ENCODE data around the gene SPG7. TPM values are rescaled to one million over a fixed set of nuclear protein-coding genes. Genes with fewer than 3 reads are reported as not detected.

SPG7 gene
- polyA plus RNA-seq, 1 donor from 2014 or later = 47.0 TPM

DNA sequence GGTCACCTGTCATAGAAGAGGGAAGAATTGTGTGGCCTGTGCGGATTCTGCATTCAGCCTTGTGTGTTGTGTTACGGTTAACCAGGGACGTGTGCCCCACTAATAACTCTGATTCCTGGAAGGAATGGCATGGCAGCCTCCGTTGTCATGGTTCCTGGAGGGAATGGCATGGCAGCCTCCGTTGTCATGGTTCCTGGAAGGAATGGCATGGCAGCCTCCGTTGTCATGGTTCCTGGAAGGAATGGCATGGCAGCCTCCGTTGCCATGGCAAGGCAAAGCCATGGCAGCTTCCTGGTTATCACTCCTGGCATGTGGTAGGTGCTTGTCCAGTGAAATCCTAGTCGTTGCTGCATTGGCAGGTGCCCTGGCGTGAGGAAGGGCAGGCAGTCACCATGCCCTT is 8.9 kb downstream of the SPG7 start:
- Mint-ChIP-seq H3K9me3 (no peaks in the 10 kb centered on the region), H3K4me1 (peaks cover 0 to 5% (median 0%) of the 10 kb centered on the region in 3 donors), H3K27me3 (no peaks in the 10 kb centered on the region), H3K36me3 (peaks cover 12% of the 10 kb centered on the region), H3K27ac (no peak overlapping the region), H3K4me3 (no peak overlapping the region)

DNA sequence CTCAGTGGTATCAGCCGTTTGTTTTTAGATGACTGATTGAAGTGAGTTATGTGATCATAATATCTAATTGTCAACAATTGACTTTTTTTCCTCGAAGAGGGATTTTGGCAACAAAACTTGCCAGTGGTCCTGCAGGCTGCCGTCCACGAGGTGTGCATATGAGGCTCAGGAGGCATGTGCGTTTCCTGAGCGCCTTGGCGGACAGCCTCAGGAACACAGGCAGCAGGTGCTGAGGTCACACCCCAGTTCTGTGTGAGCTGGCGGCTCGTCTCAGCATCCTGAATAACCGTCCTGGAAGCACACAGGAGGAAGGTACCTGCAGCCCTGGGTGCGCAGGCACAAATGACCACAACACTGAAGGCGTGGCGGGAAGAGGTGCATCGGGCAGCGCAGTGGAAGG is 11.7 kb downstream of the SPG7 start:
- Mint-ChIP-seq H3K27me3 (no peaks in the 10 kb centered on the region), H3K27ac (no peak overlapping the region), H3K4me1 (peaks cover 0 to 3% (median 1%) of the 10 kb centered on the region in 3 donors), H3K36me3 (peaks cover 11% of the 10 kb centered on the region), H3K9me3 (no peaks in the 10 kb centered on the region), H3K4me3 (no peak overlapping the region)

DNA sequence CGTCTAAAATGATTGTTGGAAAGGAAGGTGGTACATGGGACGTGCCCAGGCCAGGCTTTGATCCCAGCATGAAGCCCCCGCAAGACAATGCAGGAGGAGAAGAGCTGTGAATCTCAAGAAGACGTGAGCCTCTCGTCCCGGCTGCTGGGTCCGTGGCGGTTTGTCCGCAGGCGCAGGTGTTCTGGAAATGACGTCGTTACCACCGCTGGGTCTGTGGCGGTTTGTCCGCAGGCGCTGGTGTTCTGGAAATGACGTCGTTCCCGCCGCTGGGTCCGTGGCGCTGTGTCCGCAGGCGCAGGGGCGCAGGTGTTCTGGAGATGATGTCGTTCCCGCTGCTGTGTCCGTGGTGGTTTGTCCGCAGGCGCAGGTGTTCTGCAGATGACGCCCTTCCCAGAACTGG is 14.1 kb downstream of the SPG7 start:
- no peaks in the 10 kb centered on the region for H3K27me3 Mint-ChIP-seq
- H3K4me1 Mint-ChIP-seq = peaks cover 0 to 9% (median 6%) of the 10 kb centered on the region in 3 donors
- peaks cover 12% of the 10 kb centered on the region for H3K36me3 Mint-ChIP-seq
- H3K9me3 Mint-ChIP-seq = no peaks in the 10 kb centered on the region
- no peak overlapping the region for H3K4me3 Mint-ChIP-seq
- H3K27ac Mint-ChIP-seq = no peak overlapping the region

DNA sequence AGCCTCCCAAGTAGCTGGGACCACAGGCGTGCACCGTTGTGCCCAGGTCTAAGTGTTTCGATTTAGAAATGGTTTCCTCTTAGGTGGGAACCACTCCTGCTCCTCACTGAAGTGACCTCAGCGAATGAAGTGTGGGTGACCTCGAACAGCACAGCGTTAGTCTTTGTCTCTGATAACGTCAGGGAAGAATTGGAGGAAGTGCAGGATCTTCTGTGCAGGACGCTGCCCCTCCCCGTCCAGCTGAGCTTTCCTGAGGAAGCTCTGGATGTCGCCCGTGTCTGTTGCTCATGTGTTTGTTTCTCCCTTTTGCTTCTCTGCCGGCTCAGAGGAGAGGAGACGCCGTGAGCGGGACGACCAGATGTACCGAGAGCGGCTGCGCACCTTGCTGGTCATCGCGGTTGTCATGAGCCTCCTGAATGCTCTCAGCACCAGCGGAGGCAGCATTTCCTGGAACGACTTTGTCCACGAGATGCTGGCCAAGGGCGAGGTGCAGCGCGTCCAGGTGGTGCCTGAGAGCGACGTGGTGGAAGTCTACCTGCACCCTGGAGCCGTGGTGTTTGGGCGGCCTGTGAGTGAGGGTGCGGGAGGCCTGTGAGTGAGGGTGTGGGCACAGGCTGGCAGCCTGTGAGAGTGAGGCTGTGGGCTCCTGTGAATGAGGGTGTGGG is 15.6 kb downstream of the SPG7 start:
- no peak overlapping the region for H3K4me3 Mint-ChIP-seq
- peaks cover 0 to 9% (median 6%) of the 10 kb centered on the region in 3 donors for H3K4me1 Mint-ChIP-seq
- no peaks in the 10 kb centered on the region for H3K9me3 Mint-ChIP-seq
- H3K27ac Mint-ChIP-seq = no peak overlapping the region
- no peaks in the 10 kb centered on the region for H3K27me3 Mint-ChIP-seq
- peaks cover 11% of the 10 kb centered on the region for H3K36me3 Mint-ChIP-seq

DNA sequence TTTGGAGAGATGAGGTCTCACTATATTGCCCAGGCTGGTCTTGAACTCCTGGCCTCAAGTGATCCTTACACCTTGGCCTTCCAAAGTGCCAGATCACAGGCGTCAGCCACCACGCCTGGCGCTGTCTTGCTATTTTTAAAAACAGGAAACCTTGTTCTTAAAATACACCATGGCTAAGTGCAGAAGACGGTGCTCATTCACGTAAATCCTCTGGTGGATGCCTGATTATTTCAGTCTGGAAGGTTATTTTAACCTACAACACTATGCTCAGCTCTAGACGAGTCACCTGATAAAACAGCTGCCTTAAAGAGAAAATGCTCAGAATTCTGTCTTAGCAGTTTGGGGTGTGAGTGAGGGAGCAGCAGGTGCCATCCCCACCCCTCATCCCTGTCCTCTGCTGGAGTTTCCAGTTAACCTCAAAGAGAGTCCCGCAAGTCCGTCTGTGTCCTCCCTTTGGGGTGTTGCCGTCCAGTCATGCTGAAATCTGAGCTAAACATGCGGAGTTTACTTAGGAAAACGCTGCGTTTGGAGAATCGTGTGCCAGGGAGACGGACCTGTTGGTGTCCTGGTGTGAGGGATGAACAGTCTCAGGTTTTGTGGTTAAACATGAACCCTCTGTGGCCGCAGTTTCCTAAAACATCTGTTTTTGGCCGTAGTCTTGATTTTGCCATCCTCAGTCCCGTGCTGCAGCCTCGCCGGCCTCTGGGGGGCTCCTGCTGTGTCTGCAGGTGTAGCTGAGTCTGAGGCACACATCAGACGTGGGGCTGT is 17.1 kb downstream of the SPG7 start:
- Mint-ChIP-seq H3K4me3 (peak overlapping the region in 1 of 4 donors; percentile 72), H3K27ac (no peak overlapping the region), H3K4me1 (peaks cover 0 to 9% (median 6%) of the 10 kb centered on the region in 3 donors)

DNA sequence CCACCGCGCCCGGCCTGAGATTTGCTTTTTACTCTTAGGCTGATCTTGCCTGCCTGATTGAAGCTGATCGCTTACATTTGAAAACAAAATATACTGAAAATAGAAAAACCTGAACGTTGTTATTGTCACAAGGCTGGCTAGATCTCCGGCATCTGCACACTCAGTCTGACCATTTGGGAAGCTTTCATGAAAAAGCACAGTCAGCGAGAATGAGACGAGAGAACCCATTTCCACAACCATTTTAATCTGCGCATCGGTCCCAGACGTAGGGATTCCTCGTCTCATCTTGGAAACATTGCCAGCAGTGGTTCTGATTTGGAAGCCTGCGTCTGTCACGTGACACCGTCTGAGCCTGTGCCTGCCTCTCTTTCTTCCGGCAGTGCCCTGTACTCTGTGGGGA is 20.9 kb downstream of the SPG7 start:
- Mint-ChIP-seq H3K36me3 (peaks cover 4% of the 10 kb centered on the region), H3K4me3 (no peak overlapping the region), H3K4me1 (peaks cover 3 to 10% (median 9%) of the 10 kb centered on the region in 3 donors), H3K27me3 (no peaks in the 10 kb centered on the region), H3K27ac (peak overlapping the region in 1 of 3 donors; percentile 71), H3K9me3 (no peaks in the 10 kb centered on the region)

More for the DNA sequence above, 17.1 kb downstream of the SPG7 start:
- Mint-ChIP-seq H3K9me3 (no peaks in the 10 kb centered on the region), H3K36me3 (peaks cover 8% of the 10 kb centered on the region), H3K27me3 (no peaks in the 10 kb centered on the region)

DNA sequence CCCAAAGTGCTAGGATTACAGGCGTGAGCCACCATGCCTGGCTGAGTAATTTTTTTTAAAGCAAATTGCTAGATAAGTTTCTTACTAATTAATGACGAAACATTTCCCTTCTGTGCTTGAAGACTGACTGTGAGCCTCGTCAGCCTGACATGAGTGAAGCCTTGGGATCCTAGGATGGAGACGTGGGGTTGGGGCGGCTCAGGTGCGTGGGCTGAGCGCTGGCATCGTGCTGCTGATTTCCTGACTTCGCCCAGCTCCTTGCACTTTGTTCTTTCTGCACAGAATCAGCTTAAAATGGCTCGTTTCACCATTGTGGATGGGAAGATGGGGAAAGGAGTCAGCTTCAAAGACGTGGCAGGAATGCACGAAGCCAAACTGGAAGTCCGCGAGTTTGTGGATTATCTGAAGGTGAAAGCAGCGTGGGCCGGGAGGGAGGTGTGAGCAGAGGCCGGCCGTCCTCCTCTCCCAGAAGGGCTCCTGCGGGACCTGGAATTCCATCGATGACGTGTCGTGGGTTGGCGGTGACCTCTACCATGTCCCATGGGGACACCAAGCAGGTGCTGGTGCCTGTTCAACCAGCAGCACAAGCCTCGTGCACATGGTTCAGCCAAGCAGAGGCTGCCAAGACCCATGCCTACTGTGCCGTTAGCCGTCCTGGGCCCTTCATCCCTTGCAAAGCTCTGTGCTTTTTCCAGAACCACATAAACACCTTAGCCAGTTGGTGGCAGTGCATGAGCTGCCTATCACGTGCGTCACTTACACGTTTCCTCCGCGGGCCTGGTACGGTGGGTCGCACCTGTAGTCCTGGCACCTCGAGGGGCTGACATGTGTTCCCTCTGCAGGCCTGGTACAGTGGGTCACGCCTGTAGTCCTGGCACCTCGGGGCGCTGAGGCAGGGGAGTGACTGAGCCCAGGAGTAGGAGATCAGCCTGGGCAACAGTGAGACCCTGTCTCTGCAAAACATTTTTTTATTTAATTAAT is 22.5 kb downstream of the SPG7 start:
- Mint-ChIP-seq H3K4me1 (peaks cover 11 to 18% (median 11%) of the 10 kb centered on the region in 3 donors), H3K9me3 (no peaks in the 10 kb centered on the region), H3K4me3 (no peak overlapping the region), H3K27ac (peak overlapping the region in 1 of 3 donors; percentile 71), H3K27me3 (no peaks in the 10 kb centered on the region), H3K36me3 (peaks cover 4% of the 10 kb centered on the region)

DNA sequence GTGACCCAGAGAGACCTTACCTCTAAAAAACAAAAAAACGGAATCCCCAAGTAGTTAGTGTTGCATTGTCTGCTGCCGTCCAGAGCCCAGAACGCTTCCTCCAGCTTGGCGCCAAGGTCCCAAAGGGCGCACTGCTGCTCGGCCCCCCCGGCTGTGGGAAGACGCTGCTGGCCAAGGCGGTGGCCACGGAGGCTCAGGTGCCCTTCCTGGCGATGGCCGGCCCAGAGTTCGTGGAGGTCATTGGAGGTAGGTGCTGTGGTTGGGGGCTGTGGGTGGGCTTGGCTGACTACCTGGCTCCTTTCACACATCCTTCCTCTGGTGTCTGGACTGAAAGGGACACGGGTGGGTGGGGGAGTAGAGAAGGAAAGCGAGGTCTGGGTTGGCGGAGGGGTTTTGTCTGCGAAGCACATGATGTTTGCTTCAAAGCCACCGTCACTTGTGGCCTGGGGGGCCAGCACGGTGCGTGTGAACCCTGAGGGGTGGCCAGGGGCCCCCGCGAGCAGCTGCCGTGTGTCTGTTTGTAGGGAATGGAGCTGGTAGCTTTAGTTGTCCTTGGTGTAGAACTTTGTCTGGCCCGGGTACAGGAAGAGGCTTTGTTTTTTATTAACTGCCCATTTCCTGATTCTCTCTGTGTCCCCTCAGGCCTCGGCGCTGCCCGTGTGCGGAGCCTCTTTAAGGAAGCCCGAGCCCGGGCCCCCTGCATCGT is 23.8 kb downstream of the SPG7 start:
- Mint-ChIP-seq H3K36me3 (peaks cover 4% of the 10 kb centered on the region), H3K27ac (no peak overlapping the region)

DNA sequence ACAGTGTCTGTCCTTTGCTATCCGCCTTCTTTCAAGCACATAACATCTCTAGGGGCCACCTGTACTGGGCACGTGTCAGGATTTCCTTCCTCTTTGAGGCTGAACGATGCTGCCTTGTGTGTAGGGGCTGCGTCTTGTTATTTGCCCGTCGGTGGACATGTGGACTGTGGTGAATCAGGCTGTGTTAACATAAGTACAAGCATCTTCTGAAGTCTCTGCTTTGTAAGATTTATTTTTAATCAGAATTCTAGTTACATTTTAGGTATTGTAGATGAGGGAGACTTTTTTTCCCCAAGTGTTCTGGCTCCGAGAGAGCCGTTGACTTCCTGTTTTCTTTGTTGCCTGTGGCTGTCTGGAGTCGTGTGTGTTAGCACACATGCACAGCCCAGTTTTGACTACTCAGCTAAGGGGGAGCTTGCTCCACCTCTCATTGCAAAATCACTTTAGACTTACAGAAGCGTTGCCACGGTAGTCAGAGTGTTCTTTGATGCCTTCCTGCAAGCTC is 26.1 kb downstream of the SPG7 start:
- Mint-ChIP-seq H3K27ac (peak overlapping the region; percentile 28 to 94 (median 47)), H3K27me3 (no peaks in the 10 kb centered on the region), H3K36me3 (peaks cover 2% of the 10 kb centered on the region), H3K4me1 (peaks cover 11 to 18% (median 11%) of the 10 kb centered on the region in 3 donors), H3K4me3 (peak overlapping the region; percentile 33 to 84 (median 66)), H3K9me3 (no peaks in the 10 kb centered on the region)

More for the DNA sequence above, 23.8 kb downstream of the SPG7 start:
- H3K4me3 Mint-ChIP-seq = no peak overlapping the region
- no peaks in the 10 kb centered on the region for H3K27me3 Mint-ChIP-seq
- no peaks in the 10 kb centered on the region for H3K9me3 Mint-ChIP-seq
- peaks cover 11 to 18% (median 11%) of the 10 kb centered on the region in 3 donors for H3K4me1 Mint-ChIP-seq

DNA sequence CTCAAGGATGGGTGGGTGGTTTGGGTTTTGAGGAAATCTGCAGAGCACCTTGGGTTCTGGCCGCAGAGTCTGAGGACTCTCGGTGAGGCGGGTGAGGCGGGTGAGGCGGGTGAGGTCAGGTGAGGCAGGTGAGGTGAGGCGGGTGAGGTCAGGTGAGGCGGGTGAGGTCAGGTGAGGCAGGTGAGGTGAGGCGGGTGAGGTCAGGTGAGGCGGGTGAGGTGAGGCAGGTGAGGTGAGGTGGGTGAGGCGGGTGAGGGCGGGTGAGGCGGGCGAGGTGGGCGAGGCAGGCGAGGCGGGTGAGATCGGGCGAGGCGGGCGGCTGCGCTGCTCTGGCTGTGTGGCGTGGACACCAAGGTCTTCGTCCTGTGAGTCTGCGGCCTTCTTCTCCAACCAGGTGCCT is 28.2 kb downstream of the SPG7 start:
- Mint-ChIP-seq H3K4me1 (peaks cover 11 to 20% (median 11%) of the 10 kb centered on the region in 3 donors), H3K27me3 (no peaks in the 10 kb centered on the region), H3K36me3 (peaks cover 3% of the 10 kb centered on the region), H3K9me3 (no peaks in the 10 kb centered on the region), H3K4me3 (no peak overlapping the region), H3K27ac (peak overlapping the region in 1 of 3 donors; percentile 35)

DNA sequence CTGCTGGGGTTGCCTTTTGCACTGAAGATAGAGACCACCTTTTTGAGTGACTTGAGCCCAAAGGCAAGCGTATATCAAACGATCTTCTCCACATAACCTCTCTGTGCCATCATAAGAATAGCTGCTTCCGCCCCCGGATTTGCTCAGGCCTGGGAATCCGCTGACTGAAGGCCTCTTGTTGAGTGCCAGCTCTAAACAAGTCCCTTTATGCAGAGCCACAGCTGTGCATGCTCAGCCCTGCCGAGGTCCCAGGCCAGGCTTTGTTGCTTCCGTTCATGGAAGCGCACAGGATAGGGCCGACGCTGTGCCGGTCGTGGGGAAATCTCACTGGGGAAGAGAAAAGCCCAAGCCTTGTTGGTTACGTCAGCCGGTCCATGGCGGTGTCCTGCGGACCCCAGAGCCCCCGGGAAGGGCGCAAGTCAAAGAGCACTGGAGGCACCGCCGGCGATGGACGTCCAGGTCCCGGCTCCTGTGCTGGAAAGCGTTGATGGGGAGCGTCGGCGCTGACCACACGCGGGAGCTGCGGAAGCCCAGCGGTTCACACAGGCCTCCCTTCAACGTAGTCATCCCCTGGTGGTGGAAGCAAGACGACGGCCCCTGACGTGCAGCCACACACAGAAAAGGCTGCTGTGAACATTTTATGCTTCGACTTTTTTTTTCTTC is 28.8 kb downstream of the SPG7 start:
- Mint-ChIP-seq H3K36me3 (peaks cover 3% of the 10 kb centered on the region), H3K27ac (no peak overlapping the region), H3K4me3 (no peak overlapping the region), H3K4me1 (peaks cover 11 to 20% (median 11%) of the 10 kb centered on the region in 3 donors), H3K27me3 (no peaks in the 10 kb centered on the region), H3K9me3 (no peaks in the 10 kb centered on the region)

DNA sequence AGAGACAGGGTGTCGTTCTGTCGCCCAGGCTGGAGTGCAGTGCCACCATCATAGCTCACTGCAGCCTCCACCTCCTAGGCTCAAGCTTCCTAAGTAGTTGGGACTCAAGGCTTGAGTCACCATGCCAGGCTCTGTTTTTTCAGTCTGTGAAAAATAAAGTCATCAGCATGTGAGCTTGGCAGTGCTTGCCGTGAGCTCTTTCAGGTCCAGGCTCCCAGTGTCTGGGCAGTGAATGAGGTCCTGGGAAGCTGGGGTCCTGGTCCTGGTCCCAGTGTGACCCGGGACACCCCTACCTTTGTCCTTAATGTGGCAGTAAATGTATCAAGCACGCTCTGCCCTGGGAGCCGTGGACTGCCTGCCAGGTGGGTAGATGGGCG is 29.3 kb downstream of the SPG7 start:
- Mint-ChIP-seq H3K9me3 (no peaks in the 10 kb centered on the region), H3K4me3 (no peak overlapping the region), H3K27ac (no peak overlapping the region), H3K36me3 (peaks cover 3% of the 10 kb centered on the region), H3K27me3 (no peaks in the 10 kb centered on the region), H3K4me1 (peaks cover 11 to 20% (median 11%) of the 10 kb centered on the region in 3 donors)

DNA sequence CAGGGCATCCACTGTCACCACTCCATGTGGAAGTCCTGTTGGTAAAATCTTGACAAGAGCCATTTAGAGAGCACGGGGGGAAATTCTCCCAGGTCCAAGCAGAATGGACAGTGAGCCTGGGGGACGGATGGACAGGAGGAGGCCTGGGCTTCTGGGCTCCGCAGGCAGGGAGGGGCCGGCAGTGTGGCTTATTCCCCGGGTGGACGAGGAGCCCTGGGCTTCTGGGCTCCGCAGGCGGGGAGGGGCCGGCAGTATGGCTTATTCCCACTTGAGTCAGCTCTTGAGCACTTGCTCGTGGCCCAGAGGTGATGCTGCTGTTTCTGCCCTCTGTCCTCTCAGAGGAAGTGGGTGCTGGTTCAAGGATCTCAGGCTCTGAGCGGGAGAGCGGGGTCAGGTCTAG is 30.1 kb downstream of the SPG7 start:
- H3K9me3 Mint-ChIP-seq = no peaks in the 10 kb centered on the region
- no peak overlapping the region for H3K4me3 Mint-ChIP-seq
- H3K27ac Mint-ChIP-seq = no peak overlapping the region
- no peaks in the 10 kb centered on the region for H3K27me3 Mint-ChIP-seq
- H3K4me1 Mint-ChIP-seq = peaks cover 11 to 20% (median 11%) of the 10 kb centered on the region in 3 donors
- H3K36me3 Mint-ChIP-seq = peaks cover 3% of the 10 kb centered on the region

DNA sequence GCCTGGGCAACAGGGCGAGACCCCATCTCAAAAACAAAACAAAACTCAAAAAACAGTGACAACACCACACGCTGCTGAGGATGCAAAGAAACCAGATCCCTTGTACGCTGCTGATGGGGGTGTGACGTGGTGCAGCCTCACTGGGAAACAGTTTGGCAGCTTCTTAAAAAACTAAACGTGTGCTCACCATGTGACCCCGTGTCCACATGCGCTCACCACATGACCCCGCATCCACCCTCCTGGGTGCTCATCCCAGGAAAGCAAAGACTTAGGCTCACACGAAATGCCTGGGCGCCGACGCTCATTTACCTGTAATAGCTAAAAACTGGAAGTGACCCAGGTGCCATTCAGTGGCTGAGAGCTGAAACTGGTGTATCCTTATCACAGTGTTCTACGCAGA is 32.4 kb downstream of the SPG7 start:
- H3K36me3 Mint-ChIP-seq = peaks cover 2% of the 10 kb centered on the region
- H3K27me3 Mint-ChIP-seq = no peaks in the 10 kb centered on the region
- no peak overlapping the region for H3K4me3 Mint-ChIP-seq
- H3K9me3 Mint-ChIP-seq = no peaks in the 10 kb centered on the region
- H3K27ac Mint-ChIP-seq = no peak overlapping the region
- H3K4me1 Mint-ChIP-seq = peaks cover 0 to 2% (median 0%) of the 10 kb centered on the region in 3 donors

All from IgD-negative memory B cell (primary cell).